Testis (tissue), 3 donors: ENCODE data around the gene TMEM150B. TPM values are rescaled to one million over a fixed set of nuclear protein-coding genes. Genes with fewer than 3 reads are reported as not detected.

Experiments
- DNase-seq: peaks from one replicate; pipeline ENCODE4 v3.0.0-alpha.2; 2019
- H3K27ac ChIP-seq, 2 donors: fragments of 200-600 bp; sonication (generic); one replicate each; pipeline ENCODE4 v1.5.1; 2019
- H3K27me3 ChIP-seq: fragments of 200-600 bp; sonication (generic); one replicate; pipeline ENCODE4 v1.5.1; 2019
- H3K36me3 ChIP-seq: fragments of 200-600 bp; sonication (generic); one replicate; pipeline ENCODE4 v1.5.1; 2017; ENCODE audit warnings: low read depth; ENCODE audit errors: missing control alignments
- H3K4me1 ChIP-seq: fragments of 200-600 bp; sonication (generic); one replicate; pipeline ENCODE4 v1.5.1; 2019
- H3K4me3 ChIP-seq, 2 donors: fragments of 200-600 bp; sonication (generic); one replicate each; pipeline ENCODE4 v1.5.1; 2017 to 2019
- H3K9me3 ChIP-seq: fragments of 200-600 bp; sonication (generic); one replicate; pipeline ENCODE4 v1.5.1; 2017
- POLR2A ChIP-seq: fragments of 450-650 bp; IDR thresholded peaks from one replicate; pipeline ENCODE4 v1.6.1; 2017; ENCODE audit warnings: antibody characterized with exemption, mild to moderate bottlenecking, moderate library complexity
- WGBS, 2 donors: methylation state at CpG; one replicate each; pipeline ENCODE4 v1.1.5; 2018; 5-methylcytosine and 5-hydroxymethylcytosine counted together
- intact Hi-C: fragments of 100-400 bp; cut with DNase I; formaldehyde crosslinking; loops from one replicate; pipeline ENCODE4 v1.15.1; 2023; ENCODE audit warnings: low total_unique reads
- polyA plus RNA-seq: library from polyadenylated mRNA; stranded (reverse); fragments of 350-450 nt; fragmentation: Illumina TruSeq; extraction: RNeasy Lipid Tissue Mini Kit (QIAGEN cat#74804); gene quantifications from one replicate; pipeline ENCODE4 v1.2.3, GENCODE V29; 2014; ENCODE audit warnings: low read depth, low replicate concordance; ENCODE audit not compliant: insufficient read depth
- total RNA-seq, 2 donors: library from RNA; depleted of rRNA; stranded (reverse); fragments of >200 nt; gene quantifications; one replicate each; pipeline ENCODE4 v1.2.3, GENCODE V29; 2016
- TF ChIP-seq, protein P1 (sequence below), 3 experiments: fragments of 450-650 bp in 2 of 3; fragments of 200-600 bp in 1 of 3; sonication (generic) in 1 of 3; IDR thresholded peaks; one replicate each; pipeline ENCODE4 v1.5.1; 2016 to 2019; ENCODE audit warnings: antibody characterized with exemption in 3 of 3, mild to moderate bottlenecking in 2 of 3, moderate library complexity in 1 of 3

Gene TMEM150B
- total and polyA plus RNA-seq, 3 donors from 2014 or later, result 0.98 to 2.2 TPM; not detected in 1

DNA sequence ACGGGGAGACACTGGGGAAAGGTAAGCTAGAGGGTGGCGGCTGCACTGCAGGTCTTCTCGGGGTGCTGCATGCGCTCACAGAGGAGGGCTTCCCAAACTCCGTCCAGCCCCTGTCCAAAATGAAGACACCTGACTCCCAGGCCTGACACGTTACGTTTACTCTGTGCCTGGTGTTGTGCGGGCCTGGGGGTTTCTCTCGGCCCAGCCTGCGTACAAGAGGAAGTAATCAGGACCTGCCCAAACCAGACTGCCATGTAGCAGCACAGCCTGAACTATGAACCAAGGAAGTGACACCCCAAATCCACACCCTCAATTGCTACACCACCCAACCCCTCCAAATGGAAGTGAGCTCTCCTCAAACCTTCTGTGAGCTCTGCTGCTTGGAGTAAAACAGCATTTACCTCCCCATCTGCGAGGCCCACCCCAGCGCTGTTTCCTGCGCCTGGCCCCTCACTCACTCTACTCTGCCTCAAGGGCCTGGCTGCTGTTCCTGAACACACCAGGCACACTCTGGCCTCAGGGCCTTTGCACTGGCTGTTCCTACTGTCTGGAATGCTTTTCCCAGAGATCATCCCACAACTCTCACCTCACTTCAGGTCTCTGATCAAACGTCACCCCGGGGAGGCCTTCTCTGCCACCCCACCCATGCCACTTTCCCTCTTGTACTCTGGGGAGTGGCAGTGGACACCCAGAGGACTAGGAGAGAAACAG, 48.3 kb downstream of the TMEM150B start:
- intact Hi-C loops, result no loop called here
- no peaks in the 10 kb centered on the region for H3K9me3 ChIP-seq
- H3K4me1 ChIP-seq, result peaks cover 8% of the 10 kb centered on the region
- no peaks in the 10 kb centered on the region for H3K27me3 ChIP-seq
- no peak overlapping the region for H3K27ac ChIP-seq
- H3K4me3 ChIP-seq, result no peak overlapping the region
- no peak for DNase-seq
- TF ChIP-seq, protein P1, sequence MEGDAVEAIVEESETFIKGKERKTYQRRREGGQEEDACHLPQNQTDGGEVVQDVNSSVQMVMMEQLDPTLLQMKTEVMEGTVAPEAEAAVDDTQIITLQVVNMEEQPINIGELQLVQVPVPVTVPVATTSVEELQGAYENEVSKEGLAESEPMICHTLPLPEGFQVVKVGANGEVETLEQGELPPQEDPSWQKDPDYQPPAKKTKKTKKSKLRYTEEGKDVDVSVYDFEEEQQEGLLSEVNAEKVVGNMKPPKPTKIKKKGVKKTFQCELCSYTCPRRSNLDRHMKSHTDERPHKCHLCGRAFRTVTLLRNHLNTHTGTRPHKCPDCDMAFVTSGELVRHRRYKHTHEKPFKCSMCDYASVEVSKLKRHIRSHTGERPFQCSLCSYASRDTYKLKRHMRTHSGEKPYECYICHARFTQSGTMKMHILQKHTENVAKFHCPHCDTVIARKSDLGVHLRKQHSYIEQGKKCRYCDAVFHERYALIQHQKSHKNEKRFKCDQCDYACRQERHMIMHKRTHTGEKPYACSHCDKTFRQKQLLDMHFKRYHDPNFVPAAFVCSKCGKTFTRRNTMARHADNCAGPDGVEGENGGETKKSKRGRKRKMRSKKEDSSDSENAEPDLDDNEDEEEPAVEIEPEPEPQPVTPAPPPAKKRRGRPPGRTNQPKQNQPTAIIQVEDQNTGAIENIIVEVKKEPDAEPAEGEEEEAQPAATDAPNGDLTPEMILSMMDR (IDR thresholded peaks at IDR 0.05), result no peak
- TF ChIP-seq POLR2A, result no peak
- no peaks in the 10 kb centered on the region for H3K36me3 ChIP-seq
- WGBS, 2 donors, result 90 to 96% methylated on average over 10 to 15 of the region's 15 CpGs

DNA sequence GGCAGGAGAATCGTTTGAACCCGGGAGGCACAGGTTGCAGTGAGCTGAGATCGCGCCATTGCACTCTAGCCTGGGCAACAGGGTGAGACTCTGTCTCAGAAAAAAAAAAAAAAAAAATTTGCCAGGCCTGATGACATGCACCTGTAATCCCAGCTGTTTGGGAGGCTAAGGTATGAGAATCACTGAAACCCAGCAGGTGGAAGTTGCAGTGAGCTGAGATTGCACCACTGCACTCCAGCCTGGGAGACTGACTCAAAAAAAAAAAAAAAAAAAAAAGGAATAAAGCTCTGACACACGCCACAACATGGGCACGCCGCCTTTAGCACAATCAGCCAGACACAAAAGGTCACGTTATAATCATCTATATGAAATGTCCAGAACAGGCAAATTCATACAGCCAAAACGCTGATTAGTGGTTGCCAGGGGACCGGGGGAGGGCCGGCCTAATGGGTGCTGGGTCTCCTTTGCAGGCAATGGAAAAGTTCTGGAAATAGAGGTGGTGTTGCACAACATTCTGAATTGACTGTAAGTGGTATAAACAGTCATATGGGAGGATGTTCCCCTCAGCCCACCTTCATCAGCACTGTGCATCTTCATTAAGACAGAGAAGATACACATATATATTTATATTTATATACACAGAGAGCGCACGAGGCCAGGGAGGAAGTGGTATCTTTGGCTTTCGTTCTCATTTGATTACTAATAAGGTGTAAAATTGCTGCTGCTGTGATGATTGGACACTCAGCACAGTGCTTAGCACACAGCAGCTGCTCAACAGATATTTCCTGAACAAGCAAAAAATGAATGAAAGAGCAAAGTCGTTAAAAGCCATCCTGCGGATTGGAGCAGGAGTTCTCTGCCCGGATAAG, 49.1 kb downstream of the TMEM150B start:
- no peaks in the 10 kb centered on the region for H3K36me3 ChIP-seq
- H3K27me3 ChIP-seq, result no peaks in the 10 kb centered on the region
- WGBS, 2 donors, result 80 to 82% methylated on average over 17 of the region's 17 CpGs
- no peak overlapping the region for H3K27ac ChIP-seq
- peaks cover 8% of the 10 kb centered on the region for H3K4me1 ChIP-seq
- no peaks in the 10 kb centered on the region for H3K9me3 ChIP-seq
- DNase-seq, result no peak
- intact Hi-C loops, result no loop called here
- H3K4me3 ChIP-seq, result no peak overlapping the region
- no peak for TF ChIP-seq POLR2A

DNA sequence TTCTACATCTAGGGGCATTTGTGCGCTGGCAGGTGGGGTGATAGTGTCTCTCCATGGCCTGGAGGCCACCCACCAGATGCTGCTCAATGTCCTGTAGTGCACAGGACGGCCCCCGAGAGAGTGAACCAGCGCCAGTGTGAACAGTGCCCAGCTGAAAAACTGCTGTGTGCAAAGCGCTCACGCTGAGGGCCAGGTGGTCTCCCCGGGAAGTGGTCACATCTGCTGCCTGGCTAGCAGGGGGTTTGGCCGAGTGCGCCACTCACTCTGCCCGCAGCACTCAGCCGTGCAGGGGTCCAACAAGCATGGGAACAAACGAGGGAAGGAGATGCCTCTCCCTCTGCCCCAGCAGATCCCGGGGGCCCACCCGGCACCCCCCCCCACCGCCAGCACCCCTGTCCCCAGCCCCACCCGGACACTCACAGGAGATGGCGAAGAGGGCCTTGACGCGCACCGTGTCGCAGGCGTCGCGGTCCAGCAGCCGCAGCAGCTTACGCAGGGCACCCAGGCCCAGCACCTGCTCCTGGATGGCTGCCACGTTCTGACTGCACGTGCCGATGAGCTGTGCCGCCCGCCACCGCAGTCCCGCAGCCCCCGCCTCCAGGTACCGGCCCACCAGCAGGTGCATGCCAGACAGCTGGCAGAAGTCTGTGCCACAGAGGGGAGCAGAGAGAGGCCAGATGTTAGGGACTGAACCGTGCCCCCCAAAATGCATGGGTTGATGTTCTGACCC, 51.0 kb downstream of the TMEM150B start:
- H3K9me3 ChIP-seq, result no peaks in the 10 kb centered on the region
- H3K27ac ChIP-seq, result no peak overlapping the region
- TF ChIP-seq POLR2A, result no peak
- TF ChIP-seq, protein P1 (IDR thresholded peaks at IDR 0.05), result no peak
- no peak overlapping the region for H3K4me3 ChIP-seq
- 94% methylated on average over 11 to 26 of the region's 36 CpGs for WGBS, 2 donors
- H3K36me3 ChIP-seq, result no peaks in the 10 kb centered on the region
- H3K27me3 ChIP-seq, result no peaks in the 10 kb centered on the region
- no peak for DNase-seq
- peaks cover 3% of the 10 kb centered on the region for H3K4me1 ChIP-seq
- intact Hi-C loops, result no loop called here

GRCh38 chr19:55272142-55272541, 53.0 kb downstream of the TMEM150B start:
- Histone ChIP-seq H3K27ac (no peak overlapping the region), H3K9me3 (no peaks in the 10 kb centered on the region), H3K4me1 (no peaks in the 10 kb centered on the region), H3K27me3 (no peaks in the 10 kb centered on the region), H3K4me3 (no peak overlapping the region), H3K36me3 (no peaks in the 10 kb centered on the region)
- intact Hi-C loops, result no loop called here
- DNase-seq, result no peak
- TF ChIP-seq, protein P1 (IDR thresholded peaks at IDR 0.05), result no peak
- no peak for TF ChIP-seq POLR2A
- 91 to 94% methylated on average over 18 of the region's 18 CpGs for WGBS, 2 donors
